SK-N-SH (cell line): ENCODE results near the gene SLC22A4. TPM values are rescaled to one million over a fixed set of nuclear protein-coding genes. Genes with fewer than 3 reads are reported as not detected.

ENCODE experiments used
- CTCF ChIA-PET: fragments of 300-600, 350-600 bp; formaldehyde crosslinking; extraction: SDS; loops from one replicate; lab custom pipeline; 2021; lab: Yijun Ruan, JAX
- POLR2A ChIA-PET: fragments of 350-600 bp; sonication (Branson Sonifier 250); formaldehyde crosslinking; extraction: SDS; loops from one replicate; lab custom pipeline; 2020; ENCODE audit warnings: antibody characterized with exemption, inconsistent platforms; lab: Yijun Ruan, JAX
- DNase-seq: peaks from one replicate; pipeline ENCODE4 v3.0.0; 2012
- H2AFZ ChIP-seq: fragments of 200-600 bp; sonication (generic); 2 replicates; pipeline ENCODE4 v1.8.1; 2016; ENCODE audit warnings: antibody characterized with exemption, mild to moderate bottlenecking, low read depth
- H3F3A ChIP-seq: fragments of 200-600 bp; sonication (generic); replicated peaks from 2 replicates; pipeline ENCODE3; 2016; ENCODE audit warnings: antibody characterized with exemption, mild to moderate bottlenecking; ENCODE audit not compliant: insufficient read depth
- H3K27ac ChIP-seq, 2 experiments: fragments of 200-500 bp in 1 of 2; fragments of 200-600 bp in 1 of 2; sonication (Bioruptor generic) in 1 of 2; sonication (generic), shearing (Covaris generic) in 1 of 2; 2 replicates each; pipeline versions ENCODE4 v1.5.1 to v1.6.1; 2014 to 2016; ENCODE audit warnings: low read depth in 2 of 2, inconsistent platforms in 1 of 2, low read length in 1 of 2, mild to moderate bottlenecking in 1 of 2, mixed read lengths in 1 of 2
- H3K27me3 ChIP-seq: fragments of 200-600 bp; sonication (generic), shearing (Covaris generic); 2 replicates; pipeline ENCODE4 v1.6.1; 2016; ENCODE audit warnings: mixed run types; ENCODE audit not compliant: insufficient read depth
- H3K36me3 ChIP-seq, 2 experiments: fragments of 200-500 bp in 1 of 2; fragments of 200-600 bp in 1 of 2; sonication (Bioruptor generic) in 1 of 2; sonication (generic) in 1 of 2; replicated peaks in 1 of 2; 2 replicates each; pipeline versions ENCODE3 to v1.5.1; 2014 to 2016; ENCODE audit warnings: low read length in 1 of 2, mild to moderate bottlenecking in 1 of 2; ENCODE audit not compliant: insufficient read depth in 2 of 2, control insufficient read depth in 1 of 2
- H3K4me1 ChIP-seq, 2 experiments: fragments of 200-500 bp in 1 of 2; fragments of 200-600 bp in 1 of 2; sonication (Bioruptor generic) in 1 of 2; sonication (generic), shearing (Covaris generic) in 1 of 2; 2 replicates each; pipeline versions ENCODE4 v1.5.1 to v1.6.1; 2014 to 2016; ENCODE audit warnings: low read depth in 1 of 2, low read length in 1 of 2, mixed run types in 1 of 2; ENCODE audit not compliant: insufficient read depth in 2 of 2, control insufficient read depth in 1 of 2
- H3K4me2 ChIP-seq: fragments of 200-600 bp; sonication (generic), shearing (Covaris generic); 2 replicates; pipeline ENCODE4 v1.6.1; 2017; ENCODE audit warnings: mixed run types
- H3K4me3 ChIP-seq, 2 experiments: fragments of 200-500 bp in 1 of 2; fragments of 200-600 bp in 1 of 2; sonication (Bioruptor generic) in 1 of 2; sonication (generic), shearing (Covaris generic) in 1 of 2; 2 replicates each; pipeline versions ENCODE4 v1.5.1 to v1.8.1; 2014 to 2016; ENCODE audit warnings: low read depth in 2 of 2, inconsistent platforms in 1 of 2, low read length in 1 of 2, mild to moderate bottlenecking in 1 of 2, mixed read lengths in 1 of 2, moderate library complexity in 1 of 2
- H3K79me2 ChIP-seq: fragments of 200-600 bp; sonication (generic); 2 replicates; pipeline ENCODE4 v1.8.1; 2017; ENCODE audit warnings: mild to moderate bottlenecking; ENCODE audit not compliant: insufficient read depth
- H3K9ac ChIP-seq: fragments of 200-600 bp; sonication (generic); 2 replicates; pipeline ENCODE4 v1.6.1; 2017; ENCODE audit warnings: mixed run types
- H3K9me2 ChIP-seq: fragments of 200-600 bp; sonication (generic); 2 replicates; pipeline ENCODE4 v1.6.1; 2017; ENCODE audit warnings: mixed run types
- H3K9me3 ChIP-seq: fragments of 200-600 bp; sonication (generic); 2 replicates; pipeline ENCODE4 v1.6.1; 2017; ENCODE audit warnings: mixed run types, mild to moderate bottlenecking, moderate library complexity
- H4K20me1 ChIP-seq: fragments of 200-600 bp; sonication (generic); 2 replicates; pipeline ENCODE4 v1.6.1; 2017; ENCODE audit warnings: mild to moderate bottlenecking, mixed run types; ENCODE audit not compliant: insufficient read depth
- CHD2 ChIP-seq: fragments of 150-350 bp; IDR thresholded peaks from 2 replicates; pipeline ENCODE4 v1.6.1; 2018; ENCODE audit warnings: low read length; ENCODE audit not compliant: partially characterized antibody
- ELF1 ChIP-seq: IDR thresholded peaks from 2 replicates; pipeline ENCODE4 v1.4.0; 2012
- EP300 ChIP-seq, 2 experiments: IDR thresholded peaks; 2 replicates each; pipeline versions ENCODE4 v1.4.0 to v1.6.1; 2012; ENCODE audit warnings: borderline replicate concordance in 1 of 2, low read depth in 1 of 2, low read length in 1 of 2
- FOXJ3 ChIP-seq: sonication (generic); formaldehyde crosslinking; IDR thresholded peaks from 2 replicates; pipeline ENCODE4 v1.5.1; 2020; ENCODE audit warnings: mild to moderate bottlenecking, missing genetic modification reagents
- FOXM1 ChIP-seq: IDR thresholded peaks from 2 replicates; pipeline ENCODE4 v1.4.0; 2012; ENCODE audit warnings: low read depth, mild to moderate bottlenecking
- GABPA ChIP-seq: IDR thresholded peaks from 2 replicates; pipeline ENCODE4 v1.4.0; 2012; ENCODE audit warnings: low read depth, mild to moderate bottlenecking
- GATA2 ChIP-seq: sonication (generic); formaldehyde crosslinking; IDR thresholded peaks from 2 replicates; pipeline ENCODE4 v1.5.0; 2020; ENCODE audit warnings: mild to moderate bottlenecking, missing genetic modification reagents
- MXI1 ChIP-seq: IDR thresholded peaks from 2 replicates; pipeline ENCODE4 v1.6.1; 2012; ENCODE audit warnings: mild to moderate bottlenecking, low read depth, low read length, improper control_type of control experiment
- NFIC ChIP-seq: IDR thresholded peaks from 2 replicates; pipeline ENCODE4 v1.4.0; 2012; ENCODE audit warnings: borderline replicate concordance
- POLR2AphosphoS5 ChIP-seq: IDR thresholded peaks from 2 replicates; pipeline ENCODE4 v1.6.1; 2012; ENCODE audit warnings: low read depth, low read length
- RAD21 ChIP-seq: IDR thresholded peaks from 2 replicates; pipeline ENCODE4 v1.6.1; 2012; ENCODE audit warnings: mild to moderate bottlenecking, low read length
- RCOR1 ChIP-seq: fragments of 150-350 bp; IDR thresholded peaks from 2 replicates; pipeline ENCODE4 v1.6.1; 2017; ENCODE audit warnings: antibody characterized with exemption, low read length
- REST ChIP-seq: IDR thresholded peaks from 2 replicates; pipeline ENCODE4 v1.6.1; 2012; ENCODE audit warnings: mild to moderate bottlenecking, low read depth, low read length, moderate library complexity
- RXRA ChIP-seq: IDR thresholded peaks from 2 replicates; pipeline ENCODE4 v1.4.0; 2012; ENCODE audit warnings: low read depth, mild to moderate bottlenecking, borderline replicate concordance
- SIN3A ChIP-seq: IDR thresholded peaks from 2 replicates; pipeline ENCODE4 v1.6.1; 2012; ENCODE audit warnings: low read depth, mild to moderate bottlenecking, low read length, moderate library complexity, borderline replicate concordance
- SMC3 ChIP-seq: IDR thresholded peaks from 2 replicates; pipeline ENCODE4 v1.6.1; 2012; ENCODE audit warnings: low read depth, low read length, improper control_type of control experiment
- TAF1 ChIP-seq: IDR thresholded peaks from 2 replicates; pipeline ENCODE4 v1.6.1; 2012; ENCODE audit warnings: low read depth, mild to moderate bottlenecking, low read length, moderate library complexity, borderline replicate concordance
- TCF12 ChIP-seq: IDR thresholded peaks from 2 replicates; pipeline ENCODE4 v1.4.0; 2012
- TEAD4 ChIP-seq: IDR thresholded peaks from 2 replicates; pipeline ENCODE4 v1.4.0; 2012; ENCODE audit warnings: mild to moderate bottlenecking, borderline replicate concordance; ENCODE audit not compliant: insufficient read depth
- USF2 ChIP-seq: fragments of 150-350 bp; IDR thresholded peaks from 2 replicates; pipeline ENCODE4 v1.6.1; 2017; ENCODE audit warnings: antibody characterized with exemption, low read length, low read depth, borderline replicate concordance
- YY1 ChIP-seq: IDR thresholded peaks from 2 replicates; pipeline ENCODE4 v1.4.0; 2012; ENCODE audit warnings: low read depth, mild to moderate bottlenecking
- WGBS: methylation state at CpG from one replicate; pipeline ENCODE4 v1.1.6; 2017; ENCODE audit warnings: low lambda C conversion rate; 5-methylcytosine and 5-hydroxymethylcytosine counted together
- polyA plus RNA-seq, 3 experiments: library from polyadenylated mRNA; depleted of rRNA; stranded (reverse); fragments of >200 nt; gene quantifications; 2 replicates each; pipeline ENCODE4 v1.2.3, GENCODE V29; 2012

The SLC22A4 gene
- polyA plus RNA-seq, 1 of the 3 experiments (the other 2 are of a cell fraction) = 3.3 TPM

DNA sequence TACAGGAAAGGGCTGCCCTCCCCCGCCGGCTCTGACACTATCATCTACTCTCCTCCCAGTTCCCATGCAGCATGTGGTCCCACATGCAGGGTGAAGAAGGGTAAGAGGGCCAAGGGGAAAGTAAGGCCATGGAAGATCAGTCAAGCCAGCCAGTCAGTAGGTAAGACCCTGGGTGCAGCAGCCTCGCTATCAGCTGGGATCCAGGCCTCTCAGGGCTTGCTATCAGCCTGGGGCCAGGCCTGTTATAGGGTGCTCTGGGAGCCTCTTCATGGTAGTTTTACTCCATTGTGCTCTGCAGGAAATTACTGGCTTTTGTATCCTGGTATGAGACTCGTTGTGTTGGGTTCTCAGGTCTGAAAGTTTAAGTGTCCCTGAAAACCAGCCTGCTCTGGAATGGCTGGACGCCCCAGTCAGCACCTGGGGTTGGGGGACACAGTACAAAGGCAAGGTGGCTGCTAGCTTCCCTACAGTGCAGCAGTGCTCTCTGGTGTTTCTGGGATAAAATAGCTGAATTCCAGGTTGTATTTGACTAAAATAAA lies 21.4 kb downstream of the SLC22A4 start:
- no peak for TF ChIP-seq USF2
- TF ChIP-seq SIN3A = no peak
- TF ChIP-seq MXI1 = no peak
- TF ChIP-seq GABPA = no peak
- TF ChIP-seq ELF1 = no peak
- no peak for TF ChIP-seq YY1
- 0 out of 2 replicates have a peak, but pooled peaks have one; percentile 11 for TF ChIP-seq SMC3
- TF ChIP-seq EP300 (IDR thresholded peaks at IDR 0.05; ENCODE audit: borderline replicate concordance in 1 of 2, low read depth in 1 of 2, low read length in 1 of 2) = no peak
- no peak for TF ChIP-seq FOXJ3 (CRISPR knock-in tag)
- no peak for TF ChIP-seq FOXM1
- TF ChIP-seq RAD21 = peak; percentile 51
- TF ChIP-seq, all 33 proteins: peak for 2
- peaks cover 0 to 5% of the 10 kb centered on the region in 2 experiments; a peak in 2 of 4 replicates for H3K4me1 ChIP-seq
- H3K4me2 ChIP-seq = no peak overlapping the region
- H2AFZ ChIP-seq = no peak overlapping the region
- no peaks in the 10 kb centered on the region for H3K9me2 ChIP-seq
- H3K36me3 ChIP-seq = peaks cover 0 to 8% of the 10 kb centered on the region in 2 experiments
- H3K4me3 ChIP-seq = no peak overlapping the region
- WGBS = 79% methylated on average over 5 of the region's 5 CpGs
- H3K27ac ChIP-seq = no peak overlapping the region
- DNase-seq = no peak
- no peak overlapping the region for H3K9ac ChIP-seq
- no peaks in the 10 kb centered on the region for H3K27me3 ChIP-seq
- no peaks in the 10 kb centered on the region for H3F3A ChIP-seq
- no peaks in the 10 kb centered on the region for H4K20me1 ChIP-seq
- H3K79me2 ChIP-seq = no peaks in the 10 kb centered on the region
- ChIA-PET POLR2A (interaction anchor here (0.9 kb wide), 1 partner anchor 12 kb away, joined by 3 read pairs; no protein-coding TSS in a partner anchor), CTCF (interaction anchor here (0.9 to 1.1 kb wide), 3 partner anchors 19 to 77 kb away, joined by 3 to 4 read pairs (median 3); no protein-coding TSS in a partner anchor)
- no peaks in the 10 kb centered on the region for H3K9me3 ChIP-seq

- 92% methylated on average over 1 of the region's 1 CpG for WGBS
- Histone ChIP-seq H4K20me1 (no peaks in the 10 kb centered on the region), H2AFZ (no peak overlapping the region), H3F3A (no peaks in the 10 kb centered on the region), H3K9ac (no peak overlapping the region)
- no peak for TF ChIP-seq TAF1
- no peak for TF ChIP-seq TCF12
- TF ChIP-seq RXRA = no peak
- TF ChIP-seq CHD2 = no peak
- TF ChIP-seq RCOR1 = no peak
- TF ChIP-seq YY1 = no peak
- no peak for TF ChIP-seq NFIC
- TF ChIP-seq ELF1 = no peak
- no peak for TF ChIP-seq GATA2 (CRISPR knock-in tag)
- TF ChIP-seq POLR2AphosphoS5 = no peak
- TF ChIP-seq USF2 = no peak
- no peak for TF ChIP-seq FOXJ3 (CRISPR knock-in tag)
- no peak for TF ChIP-seq REST
- no peak for TF ChIP-seq GABPA
- no peak for TF ChIP-seq TEAD4
- TF ChIP-seq RAD21 = no peak
- TF ChIP-seq EP300 (IDR thresholded peaks at IDR 0.05; ENCODE audit: borderline replicate concordance in 1 of 2, low read depth in 1 of 2, low read length in 1 of 2) = no peak
- TF ChIP-seq, all 33 proteins: peak for 0
- no peaks in the 10 kb centered on the region for H3K9me2 ChIP-seq
- no peak overlapping the region for H3K27ac ChIP-seq
- ChIA-PET CTCF (no interaction called here), POLR2A (no interaction called here)
- no peak for DNase-seq
- no peak overlapping the region for H3K4me2 ChIP-seq
- no peaks in the 10 kb centered on the region for H3K27me3 ChIP-seq
- H3K4me1 ChIP-seq = peaks cover 0 to 5% of the 10 kb centered on the region in 2 experiments; a peak in 2 of 4 replicates
- H3K36me3 ChIP-seq = peaks cover 0 to 8% of the 10 kb centered on the region in 2 experiments
- no peak overlapping the region for H3K4me3 ChIP-seq
- no peaks in the 10 kb centered on the region for H3K9me3 ChIP-seq
- H3K79me2 ChIP-seq = no peaks in the 10 kb centered on the region
Observed at GRCh38 chr5:132319975-132320374, 25.8 kb downstream of the SLC22A4 start.
